ENCODE data around the gene CHCHD4. TPM values are rescaled to one million over a fixed set of nuclear protein-coding genes. Genes with fewer than 3 reads are reported as not detected.

Gene CHCHD4
- total and polyA plus RNA-seq, 4 donors: 8.8 to 14.0 (median 9.0) TPM

DNA sequence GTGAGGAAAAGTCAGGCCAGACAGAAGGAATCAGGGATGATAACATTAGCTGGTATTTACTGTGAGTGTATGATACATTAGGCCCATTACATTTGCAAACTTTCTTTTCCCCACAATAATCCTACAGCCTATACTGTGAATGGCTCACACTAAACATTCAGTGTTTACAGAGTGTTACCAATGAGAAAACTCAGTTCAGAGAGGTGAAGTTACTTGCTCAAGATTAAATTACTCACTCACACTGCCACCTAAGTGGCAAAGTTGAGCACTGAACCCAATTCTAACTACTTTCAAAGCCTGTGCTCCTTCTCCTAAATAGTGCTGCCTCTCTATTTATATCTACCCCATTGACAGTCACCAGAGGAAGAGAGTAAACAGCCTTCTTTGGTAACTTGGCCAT lies 45.2 kb upstream of the CHCHD4 start:
- ATAC-seq (ENCODE audit: insufficient read depth, low FRiP score): no peak
- TF ChIP-seq, protein P1, sequence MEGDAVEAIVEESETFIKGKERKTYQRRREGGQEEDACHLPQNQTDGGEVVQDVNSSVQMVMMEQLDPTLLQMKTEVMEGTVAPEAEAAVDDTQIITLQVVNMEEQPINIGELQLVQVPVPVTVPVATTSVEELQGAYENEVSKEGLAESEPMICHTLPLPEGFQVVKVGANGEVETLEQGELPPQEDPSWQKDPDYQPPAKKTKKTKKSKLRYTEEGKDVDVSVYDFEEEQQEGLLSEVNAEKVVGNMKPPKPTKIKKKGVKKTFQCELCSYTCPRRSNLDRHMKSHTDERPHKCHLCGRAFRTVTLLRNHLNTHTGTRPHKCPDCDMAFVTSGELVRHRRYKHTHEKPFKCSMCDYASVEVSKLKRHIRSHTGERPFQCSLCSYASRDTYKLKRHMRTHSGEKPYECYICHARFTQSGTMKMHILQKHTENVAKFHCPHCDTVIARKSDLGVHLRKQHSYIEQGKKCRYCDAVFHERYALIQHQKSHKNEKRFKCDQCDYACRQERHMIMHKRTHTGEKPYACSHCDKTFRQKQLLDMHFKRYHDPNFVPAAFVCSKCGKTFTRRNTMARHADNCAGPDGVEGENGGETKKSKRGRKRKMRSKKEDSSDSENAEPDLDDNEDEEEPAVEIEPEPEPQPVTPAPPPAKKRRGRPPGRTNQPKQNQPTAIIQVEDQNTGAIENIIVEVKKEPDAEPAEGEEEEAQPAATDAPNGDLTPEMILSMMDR (IDR thresholded peaks at IDR 0.05; ENCODE audit: control extremely low read depth, extremely low read depth): no peak
- H3K9ac ChIP-seq (ENCODE audit: insufficient read depth in 1 of 2, low read length in 2 of 2): no peak overlapping the region
- DNase-seq: no peak
- no peak overlapping the region for H3K4me3 ChIP-seq
- no peaks in the 10 kb centered on the region for H3K4me1 ChIP-seq (ENCODE audit: control insufficient read depth in 5 of 5, insufficient read depth in 5 of 5, low read length in 5 of 5)
- no peaks in the 10 kb centered on the region for H3K9me3 ChIP-seq (ENCODE audit: control insufficient read depth in 4 of 4, insufficient read depth in 3 of 4, low read length in 3 of 4)
- no peak overlapping the region for H3K27ac ChIP-seq (ENCODE audit: low read depth in 1 of 2, low read length in 1 of 2)
- H3K36me3 ChIP-seq (ENCODE audit: control insufficient read depth in 4 of 4, insufficient read depth in 4 of 4, low read length in 4 of 4): peaks cover 42 to 65% (median 50%) of the 10 kb centered on the region in 4 donors
- H3K27me3 ChIP-seq (ENCODE audit: control insufficient read depth in 3 of 3, insufficient read depth in 3 of 3, low read length in 2 of 3): no peaks in the 10 kb centered on the region

DNA sequence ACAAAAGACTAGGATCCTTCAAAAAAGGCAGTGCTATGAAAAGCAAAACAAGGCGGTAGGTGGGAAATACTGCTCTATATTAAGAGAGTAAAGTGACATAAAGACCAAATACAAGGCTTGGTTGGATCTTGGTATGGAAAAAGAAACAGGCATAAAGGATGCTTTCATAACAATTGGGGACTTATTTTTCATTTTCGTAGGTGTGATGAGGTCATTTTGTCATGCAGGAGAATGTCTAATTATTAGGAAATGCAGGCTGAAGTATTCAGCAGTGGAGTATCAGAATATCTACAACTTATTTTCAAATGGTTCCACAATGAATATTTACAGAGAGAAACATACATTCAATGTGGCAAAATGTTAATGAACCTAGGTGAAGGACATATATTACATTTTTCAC lies 44.8 kb upstream of the CHCHD4 start:
- no peak overlapping the region for H3K27ac ChIP-seq (ENCODE audit: low read depth in 1 of 2, low read length in 1 of 2)
- no peaks in the 10 kb centered on the region for H3K4me1 ChIP-seq (ENCODE audit: control insufficient read depth in 5 of 5, insufficient read depth in 5 of 5, low read length in 5 of 5)
- ATAC-seq (ENCODE audit: insufficient read depth, low FRiP score) (no peak), DNase-seq (no peak)
- peaks cover 46 to 70% (median 54%) of the 10 kb centered on the region in 4 donors for H3K36me3 ChIP-seq (ENCODE audit: control insufficient read depth in 4 of 4, insufficient read depth in 4 of 4, low read length in 4 of 4)
- WGBS, 2 donors: 93 to 98% methylated on average over 2 of the region's 2 CpGs
- H3K9me3 ChIP-seq (ENCODE audit: control insufficient read depth in 4 of 4, insufficient read depth in 3 of 4, low read length in 3 of 4): no peaks in the 10 kb centered on the region
- TF ChIP-seq, protein P1 (IDR thresholded peaks at IDR 0.05; ENCODE audit: control extremely low read depth, extremely low read depth): no peak
- no peak overlapping the region for H3K4me3 ChIP-seq
- no peaks in the 10 kb centered on the region for H3K27me3 ChIP-seq (ENCODE audit: control insufficient read depth in 3 of 3, insufficient read depth in 3 of 3, low read length in 2 of 3)
- no peak overlapping the region for H3K9ac ChIP-seq (ENCODE audit: insufficient read depth in 1 of 2, low read length in 2 of 2)

DNA sequence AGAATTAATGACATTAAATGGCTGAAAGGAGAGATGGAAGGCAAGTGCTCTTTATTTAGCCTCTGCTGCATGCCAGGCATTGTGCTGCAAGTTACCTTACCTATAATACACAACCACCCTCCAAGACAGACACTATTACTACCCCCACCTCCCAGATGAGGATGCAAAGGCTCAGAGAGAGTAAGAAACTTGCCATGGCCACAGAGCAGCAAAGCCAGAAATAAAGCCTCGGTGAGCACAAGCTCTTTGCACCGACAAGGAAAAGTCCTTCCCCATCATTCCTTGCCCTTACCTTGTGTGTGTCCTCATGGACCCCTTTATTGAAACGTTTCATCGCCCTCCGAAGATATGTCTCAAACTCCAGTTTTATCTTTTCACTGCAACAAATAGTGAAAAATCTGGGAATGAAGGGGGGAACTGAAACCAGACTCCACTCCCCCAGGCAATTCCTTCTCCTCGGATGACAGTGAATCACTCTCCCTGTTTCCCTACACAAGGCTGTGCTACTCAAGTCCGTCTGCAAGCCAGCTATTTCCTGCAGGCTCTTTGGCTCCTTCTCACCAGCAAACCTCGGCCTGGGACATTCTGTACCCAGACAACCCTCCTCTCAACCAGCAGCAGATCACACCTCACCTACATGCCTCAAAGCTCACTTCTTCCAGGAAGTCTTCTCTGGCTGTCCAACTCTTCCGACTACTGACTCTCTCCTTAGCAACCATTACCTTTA lies 42.4 kb upstream of the CHCHD4 start:
- DNase-seq (no peak), ATAC-seq (ENCODE audit: insufficient read depth, low FRiP score) (no peak)
- no peak overlapping the region for H3K27ac ChIP-seq (ENCODE audit: low read depth in 1 of 2, low read length in 1 of 2)
- 93 to 97% methylated on average over 9 of the region's 9 CpGs for WGBS, 2 donors
- no peaks in the 10 kb centered on the region for H3K4me1 ChIP-seq (ENCODE audit: control insufficient read depth in 5 of 5, insufficient read depth in 5 of 5, low read length in 5 of 5)
- H3K4me3 ChIP-seq: no peak overlapping the region
- no peak overlapping the region for H3K9ac ChIP-seq (ENCODE audit: insufficient read depth in 1 of 2, low read length in 2 of 2)
- H3K27me3 ChIP-seq (ENCODE audit: control insufficient read depth in 3 of 3, insufficient read depth in 3 of 3, low read length in 2 of 3): no peaks in the 10 kb centered on the region
- H3K36me3 ChIP-seq (ENCODE audit: control insufficient read depth in 4 of 4, insufficient read depth in 4 of 4, low read length in 4 of 4): peaks cover 50 to 87% (median 60%) of the 10 kb centered on the region in 4 donors
- TF ChIP-seq, protein P1 (IDR thresholded peaks at IDR 0.05; ENCODE audit: control extremely low read depth, extremely low read depth): no peak
- peaks cover 0 to 6% (median 1%) of the 10 kb centered on the region in 4 donors for H3K9me3 ChIP-seq (ENCODE audit: control insufficient read depth in 4 of 4, insufficient read depth in 3 of 4, low read length in 3 of 4)

Measured in lung (tissue), 12 donors.